NCI-H82 treated with DMSO at 0.1 percent for 48 hours (cell line): ENCODE measurements around the gene C7orf33.
"Not testable (repeated sequence)": the region's sequence is repeated elsewhere in the genome, so short reads cannot be mapped to it uniquely, and the experiment has no call there.

ENCODE experiments used
- DNase-seq: peaks from one replicate; lab custom pipeline; 2025; ENCODE audit not compliant: unreplicated experiment; lab: John Stamatoyannopoulos, UW

C7orf33 gene

GRCh38 chr7:148590471-148590870, at the start of gene C7orf33:
Gene C7orf33, plus strand, starts transcription at chr7:148590766. Its CDS starts 160 bp downstream, at chr7:148590926.
- DNase-seq = peak; percentile 77

- no peak for DNase-seq
These were observed 48.6 kb upstream of the C7orf33 start for GRCh38 chr7:148541891-148542504.

- no peak for DNase-seq
These were observed 47.3 kb upstream of the C7orf33 start for GRCh38 chr7:148543302-148543701.

GRCh38 chr7:148545172-148545571, 45.4 kb upstream of the C7orf33 start:
- DNase-seq = no peak

GRCh38 chr7:148545932-148546331, 44.6 kb upstream of the C7orf33 start:
- DNase-seq = no peak

- DNase-seq = no peak
These were observed 43.7 kb upstream of the C7orf33 start for GRCh38 chr7:148546857-148547256.

- DNase-seq = no peak
These were observed 42.6 kb upstream of the C7orf33 start for GRCh38 chr7:148547951-148548350.

- no peak for DNase-seq
These were observed 36.6 kb upstream of the C7orf33 start for GRCh38 chr7:148553979-148554378.

- no peak for DNase-seq
These were observed 33.7 kb upstream of the C7orf33 start for GRCh38 chr7:148556892-148557291.

GRCh38 chr7:148558914-148559313, 31.7 kb upstream of the C7orf33 start:
- no peak for DNase-seq

GRCh38 chr7:148561099-148561498, 29.5 kb upstream of the C7orf33 start:
- DNase-seq = no peak

- DNase-seq = no peak
These were observed 26.8 kb upstream of the C7orf33 start for GRCh38 chr7:148563583-148564274.

GRCh38 chr7:148564275-148564951, 26.2 kb upstream of the C7orf33 start:
- not testable (repeated sequence) for DNase-seq

GRCh38 chr7:148566736-148567135, 23.8 kb upstream of the C7orf33 start:
- no peak for DNase-seq

GRCh38 chr7:148567524-148567923, 23.0 kb upstream of the C7orf33 start:
- no peak for DNase-seq

GRCh38 chr7:148570510-148570909, 20.1 kb upstream of the C7orf33 start:
- DNase-seq = no peak

- not testable (repeated sequence) for DNase-seq
These were observed 19.6 kb upstream of the C7orf33 start for GRCh38 chr7:148570973-148571372.

GRCh38 chr7:148571381-148571780, 19.2 kb upstream of the C7orf33 start:
- no peak for DNase-seq

GRCh38 chr7:148572067-148572522, 18.5 kb upstream of the C7orf33 start:
- DNase-seq = no peak

GRCh38 chr7:148573581-148573980, 17.0 kb upstream of the C7orf33 start:
- DNase-seq = not testable (repeated sequence)

- DNase-seq = peak; percentile 25
These were observed 14.7 kb upstream of the C7orf33 start for GRCh38 chr7:148575640-148576411.
